ENCODE measurements around the gene GOSR1. TPM values are rescaled to one million over a fixed set of nuclear protein-coding genes. Genes with fewer than 3 reads are reported as not detected.
A peak's percentile ranks its signal among the peaks of the same experiment; 100 is the strongest.

Gene GOSR1
- polyA plus RNA-seq (2012; rRNA removed), result 12.5 and 13.7 TPM in 2 replicates
- polyA plus RNA-seq (2012; cell fraction: cytosol; rRNA removed), result 15.4 and 16.9 TPM in 2 replicates
- polyA plus RNA-seq (2012; cell fraction: nucleus; rRNA removed), result 17.9 and 25.7 TPM in 2 replicates

DNA sequence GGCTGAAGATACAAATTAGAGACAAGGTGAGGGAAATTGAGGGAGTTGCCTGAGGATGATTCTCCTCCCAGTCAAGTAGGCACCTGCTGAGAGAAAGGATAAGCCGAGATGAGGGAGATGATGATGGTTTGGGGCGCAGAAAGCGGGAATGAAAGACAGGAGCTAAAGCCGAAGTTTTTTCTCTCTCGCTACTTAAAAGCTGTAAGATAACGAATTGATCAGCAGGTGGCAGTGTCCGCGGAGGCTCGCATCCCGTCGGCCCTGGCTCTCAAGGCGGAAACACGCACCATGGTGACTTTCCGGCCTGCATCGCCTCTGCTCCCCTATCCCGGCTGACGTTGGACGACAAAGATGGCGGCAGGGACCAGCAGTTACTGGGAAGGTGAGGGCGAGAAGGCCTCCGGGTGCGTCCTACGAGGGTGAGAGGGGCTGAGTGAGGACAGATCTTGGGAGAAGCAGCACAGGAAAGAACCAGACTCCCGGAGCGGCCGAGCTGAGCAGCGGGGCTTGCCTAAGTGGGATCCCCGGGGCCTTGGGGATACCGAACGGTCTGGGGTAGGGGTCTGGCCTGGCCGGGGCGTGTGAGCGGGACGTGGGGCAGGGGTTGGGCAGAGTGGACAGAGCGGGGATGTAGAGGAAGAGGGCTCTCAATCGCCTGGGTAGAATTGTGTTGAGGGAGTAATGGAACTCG lies at the start of gene GOSR1:
Gene GOSR1 (plus strand): TSS at position 326 of the 691 bp plus-strand sequence. CDS start 26 bp downstream, at position 352.
- DNase-seq, result peak; percentile 89
- 1% methylated on average over 29 of the region's 37 CpGs for WGBS (ENCODE audit: low lambda C conversion rate)
- ChIA-PET POLR2A (interaction anchor here (1.1 kb wide), 1 partner anchor 26 kb away, joined by 3 read pairs; no protein-coding TSS in a partner anchor), CTCF (interaction anchor here (0.6 to 5.1 kb wide), 32 partner anchors 11 to 372 kb away, joined by 3 to 45 read pairs (median 3); no protein-coding TSS in a partner anchor)
- H3K4me1 ChIP-seq (ENCODE audit: control insufficient read depth in 1 of 2, insufficient read depth in 2 of 2, low read depth in 1 of 2, low read length in 1 of 2), result peaks cover 5 to 13% of the 10 kb centered on the region in 2 experiments; a peak in 3 of 4 replicates
- peak within 1 kb of the TSS; percentile 78 to 86 for H3K27ac ChIP-seq (ENCODE audit: low read depth in 2 of 2, low read length in 1 of 2)
- H3K79me2 ChIP-seq (ENCODE audit: insufficient read depth), result peaks cover 47% of the 10 kb centered on the region
- H2AFZ ChIP-seq (ENCODE audit: low read depth), result peak within 1 kb of the TSS; percentile 96
- H3F3A ChIP-seq (replicated peaks; ENCODE audit: insufficient read depth), result no peaks in the 10 kb centered on the region
- no peaks in the 10 kb centered on the region for H3K9me3 ChIP-seq
- no peaks in the 10 kb centered on the region for H4K20me1 ChIP-seq (ENCODE audit: insufficient read depth)
- H3K4me2 ChIP-seq, result peak within 1 kb of the TSS; percentile 91
- no peaks in the 10 kb centered on the region for H3K27me3 ChIP-seq (ENCODE audit: insufficient read depth)
- TF ChIP-seq SIN3A (IDR thresholded peaks at IDR 0.05; ENCODE audit: borderline replicate concordance, low read depth, low read length) (peak; percentile 65; the same call in 1 of the 2 replicates), ELF1 (IDR thresholded peaks at IDR 0.05) (peak; percentile 73), YY1 (IDR thresholded peaks at IDR 0.05; ENCODE audit: low read depth) (peak; percentile 97), REST (IDR thresholded peaks at IDR 0.05; ENCODE audit: low read depth, low read length) (peak; percentile 67; the same call in 1 of the 2 replicates), EZH2phosphoT487 (IDR thresholded peaks at IDR 0.05; ENCODE audit: borderline replicate concordance, low read depth) (no peak), TAF1 (IDR thresholded peaks at IDR 0.05; ENCODE audit: borderline replicate concordance, low read depth, low read length) (peak; percentile 98), SMC3 (IDR thresholded peaks at IDR 0.05; ENCODE audit: low read depth, low read length) (peak; percentile 58), RFX5 (IDR thresholded peaks at IDR 0.05; ENCODE audit: low read length) (no peak), GABPA (IDR thresholded peaks at IDR 0.05; ENCODE audit: low read depth) (peak; percentile 93), POLR2AphosphoS5 (IDR thresholded peaks at IDR 0.05; ENCODE audit: low read depth, low read length) (peak; percentile 95), CHD2 (IDR thresholded peaks at IDR 0.05; ENCODE audit: low read length, partially characterized antibody) (peak; percentile 80), TEAD4 (IDR thresholded peaks at IDR 0.05; ENCODE audit: borderline replicate concordance, insufficient read depth) (no peak), MXI1 (IDR thresholded peaks at IDR 0.05; ENCODE audit: low read depth, low read length) (peak; percentile 82), RAD21 (IDR thresholded peaks at IDR 0.05; ENCODE audit: low read length) (peak; percentile 59), USF1 (IDR thresholded peaks at IDR 0.05; ENCODE audit: borderline replicate concordance, low read depth) (no peak)
- TF ChIP-seq, protein P1, sequence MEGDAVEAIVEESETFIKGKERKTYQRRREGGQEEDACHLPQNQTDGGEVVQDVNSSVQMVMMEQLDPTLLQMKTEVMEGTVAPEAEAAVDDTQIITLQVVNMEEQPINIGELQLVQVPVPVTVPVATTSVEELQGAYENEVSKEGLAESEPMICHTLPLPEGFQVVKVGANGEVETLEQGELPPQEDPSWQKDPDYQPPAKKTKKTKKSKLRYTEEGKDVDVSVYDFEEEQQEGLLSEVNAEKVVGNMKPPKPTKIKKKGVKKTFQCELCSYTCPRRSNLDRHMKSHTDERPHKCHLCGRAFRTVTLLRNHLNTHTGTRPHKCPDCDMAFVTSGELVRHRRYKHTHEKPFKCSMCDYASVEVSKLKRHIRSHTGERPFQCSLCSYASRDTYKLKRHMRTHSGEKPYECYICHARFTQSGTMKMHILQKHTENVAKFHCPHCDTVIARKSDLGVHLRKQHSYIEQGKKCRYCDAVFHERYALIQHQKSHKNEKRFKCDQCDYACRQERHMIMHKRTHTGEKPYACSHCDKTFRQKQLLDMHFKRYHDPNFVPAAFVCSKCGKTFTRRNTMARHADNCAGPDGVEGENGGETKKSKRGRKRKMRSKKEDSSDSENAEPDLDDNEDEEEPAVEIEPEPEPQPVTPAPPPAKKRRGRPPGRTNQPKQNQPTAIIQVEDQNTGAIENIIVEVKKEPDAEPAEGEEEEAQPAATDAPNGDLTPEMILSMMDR (IDR thresholded peaks at IDR 0.05), result peak; percentile 75
- TF ChIP-seq, protein P2, sequence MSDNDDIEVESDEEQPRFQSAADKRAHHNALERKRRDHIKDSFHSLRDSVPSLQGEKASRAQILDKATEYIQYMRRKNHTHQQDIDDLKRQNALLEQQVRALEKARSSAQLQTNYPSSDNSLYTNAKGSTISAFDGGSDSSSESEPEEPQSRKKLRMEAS (IDR thresholded peaks at IDR 0.05; ENCODE audit: low read depth), result peak; percentile 84
- H3K9ac ChIP-seq, result peak within 1 kb of the TSS; percentile 99
- no peaks in the 10 kb centered on the region for H3K9me2 ChIP-seq
- peak within 1 kb of the TSS; percentile 58 to 99 for H3K4me3 ChIP-seq (ENCODE audit: low read depth in 2 of 2, low read length in 1 of 2)
- H3K36me3 ChIP-seq (replicated peaks in 1 of 2; ENCODE audit: control insufficient read depth in 1 of 2, insufficient read depth in 2 of 2, low read length in 1 of 2), result peaks cover 16 to 28% of the 10 kb centered on the region in 2 experiments
